GM19397 (cell line): ENCODE data around the gene ANKRD33B.
A peak's percentile ranks its signal among the peaks of the same experiment; 100 is the strongest.
"Not testable (repeated sequence)": the region's sequence is repeated elsewhere in the genome, so short reads cannot be mapped to it uniquely, and the experiment has no call there.

Source experiments
- ATAC-seq: cut with Tn5 transposase; IDR thresholded peaks from one replicate; pipeline ENCODE4 v1.9.1; 2021; ENCODE audit warnings: mild to moderate bottlenecking, moderate library complexity; ENCODE audit not compliant: unreplicated experiment

The ANKRD33B gene

DNA sequence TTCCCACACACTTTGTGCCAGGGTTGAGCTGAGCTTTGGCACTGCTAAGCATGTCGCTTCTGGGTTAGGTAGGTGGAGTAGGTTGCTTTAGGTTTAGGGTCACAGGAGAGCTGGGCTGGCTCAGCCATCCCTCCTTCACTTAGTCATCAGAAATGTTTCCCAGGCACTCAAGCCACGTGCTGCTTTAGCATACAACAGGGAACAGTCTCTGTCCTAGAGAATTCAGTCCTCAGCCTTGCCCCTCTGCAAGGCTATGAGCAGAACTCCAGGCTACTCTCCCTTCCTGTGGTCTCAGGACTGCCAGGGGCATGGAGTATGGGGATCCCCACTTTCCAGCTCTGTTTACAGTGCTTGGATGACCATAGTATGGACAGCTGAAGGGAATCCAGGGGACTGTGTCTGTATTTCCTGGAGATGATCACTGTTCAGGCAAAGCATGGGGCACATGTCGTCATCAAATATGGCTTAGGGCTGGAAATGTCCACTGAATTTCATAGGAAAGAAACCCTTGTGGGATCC lies 7.5 kb upstream of the ANKRD33B start:
- no peak for ATAC-seq

DNA sequence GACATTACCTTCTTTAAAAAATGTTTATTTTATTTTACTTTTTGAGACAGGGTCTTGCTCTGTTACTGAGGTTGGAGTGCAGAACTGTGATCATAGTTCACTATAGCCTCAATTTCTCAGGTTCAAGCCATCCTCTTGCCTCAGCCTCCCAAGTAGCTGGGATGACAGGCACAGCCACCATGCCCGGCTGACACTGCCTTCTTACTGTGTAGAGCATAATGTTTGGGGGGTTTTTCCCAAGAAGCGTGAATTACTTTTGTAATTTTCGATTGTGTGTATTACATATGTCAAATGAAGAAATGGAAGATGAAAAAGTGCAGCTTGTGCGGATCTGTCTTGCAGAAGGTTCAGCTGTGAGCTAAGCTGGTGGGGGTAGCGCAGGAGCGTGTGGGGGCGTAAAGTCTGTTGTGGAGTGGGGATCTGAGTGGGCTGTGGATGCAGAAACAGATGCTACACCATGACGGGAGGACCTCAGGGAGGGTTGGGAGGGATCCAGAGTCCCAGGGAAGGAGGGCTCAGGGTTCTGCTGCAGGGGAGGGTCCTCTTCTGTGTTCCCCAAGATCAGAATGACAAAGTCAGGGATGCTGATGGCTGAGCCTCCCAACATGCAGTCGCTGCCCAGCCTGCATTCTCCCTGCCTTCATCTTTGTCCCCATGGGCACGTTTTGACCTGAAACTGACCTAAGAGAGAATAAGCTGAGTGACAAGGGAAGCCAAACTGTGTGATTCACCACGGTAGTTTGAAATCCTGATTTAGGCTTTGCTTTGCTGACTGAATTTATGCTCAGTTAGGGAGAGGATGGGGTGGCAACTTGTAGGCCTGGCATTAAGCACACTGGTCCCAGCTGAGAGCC lies 6.8 kb upstream of the ANKRD33B start:
- no peak for ATAC-seq

DNA sequence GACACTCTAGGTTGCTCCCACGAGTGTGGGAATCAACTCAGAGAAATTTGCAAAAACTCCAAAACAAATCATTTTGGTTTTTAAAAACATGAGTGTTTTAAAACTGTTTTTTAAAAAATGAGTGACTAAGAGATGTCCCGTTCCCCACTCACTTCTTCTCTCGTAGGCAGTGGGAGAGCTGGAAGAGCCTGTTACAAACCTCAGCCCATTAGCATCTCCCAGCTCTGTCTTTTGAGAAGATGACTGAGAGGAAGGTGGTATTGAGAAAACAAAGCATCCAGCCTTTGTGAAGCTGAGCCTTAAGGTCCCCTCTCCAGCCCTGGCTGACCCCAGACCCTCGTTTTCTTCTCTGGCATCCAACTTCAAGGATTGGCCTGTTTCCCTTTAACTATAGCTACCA lies 4.7 kb upstream of the ANKRD33B start:
- ATAC-seq = no peak

DNA sequence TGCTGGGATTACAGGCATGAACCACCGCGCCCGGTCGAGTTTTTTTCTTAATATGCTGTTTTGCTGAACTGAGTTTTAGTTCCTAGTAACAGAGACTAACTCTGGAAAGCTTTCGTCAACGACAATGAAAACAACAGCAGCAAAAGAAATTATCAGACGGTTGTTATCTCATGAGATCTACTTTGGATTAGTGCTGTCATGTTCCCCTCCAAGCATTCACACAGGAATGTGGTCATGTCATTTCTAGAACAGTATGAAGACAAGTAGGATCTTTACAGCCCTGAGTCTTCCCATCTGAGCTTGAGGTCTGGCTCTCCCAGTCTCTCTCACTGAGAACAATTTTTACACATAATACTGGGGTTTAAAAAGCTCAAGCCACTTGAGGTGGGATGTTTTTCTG lies 4.0 kb upstream of the ANKRD33B start:
- ATAC-seq = no peak

DNA sequence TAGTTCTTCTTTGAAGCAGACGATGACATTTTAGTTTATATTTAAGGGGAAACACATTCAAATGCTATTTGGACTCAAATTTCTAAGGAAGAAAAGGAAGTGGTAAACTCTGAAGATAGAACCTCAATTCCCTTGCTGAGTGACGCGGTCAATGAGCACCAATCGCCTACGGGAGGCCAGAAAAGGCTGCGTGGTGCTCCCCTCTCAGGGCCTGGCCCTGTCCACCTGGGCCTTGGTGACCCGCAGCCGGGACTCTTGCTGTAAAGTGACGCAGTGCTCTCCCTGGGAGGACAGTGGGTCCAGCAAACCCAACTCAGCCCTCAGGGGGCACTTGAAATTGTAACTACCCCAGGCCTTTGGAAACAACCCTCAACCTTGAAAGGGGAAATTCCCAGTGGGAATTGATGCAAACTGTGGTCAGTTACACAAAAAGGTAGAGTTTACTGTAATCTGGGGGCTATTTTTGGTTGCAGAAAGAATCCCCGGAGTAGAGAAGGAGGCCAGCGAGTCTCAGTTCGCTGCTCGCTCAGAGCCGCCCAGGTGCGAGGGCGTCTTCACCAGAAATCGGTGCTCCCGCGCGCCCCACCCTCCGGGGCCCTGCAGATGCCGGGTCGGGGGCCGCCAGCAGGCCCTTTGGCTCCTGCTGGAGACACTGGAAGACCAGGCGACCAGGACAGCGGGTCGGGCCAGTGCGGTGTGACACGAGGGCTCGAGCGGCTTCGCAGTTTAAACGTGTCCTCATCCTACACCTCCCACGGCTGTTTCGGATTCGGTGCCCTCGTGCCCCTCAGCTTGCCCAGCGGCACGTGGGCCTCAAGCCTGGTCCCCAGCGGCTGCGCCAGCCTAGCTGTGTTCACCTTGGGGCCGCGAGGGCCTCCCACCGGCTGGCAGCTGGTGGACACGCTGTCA lies 1.4 kb upstream of the ANKRD33B start:
- ATAC-seq = peak; percentile 20

DNA sequence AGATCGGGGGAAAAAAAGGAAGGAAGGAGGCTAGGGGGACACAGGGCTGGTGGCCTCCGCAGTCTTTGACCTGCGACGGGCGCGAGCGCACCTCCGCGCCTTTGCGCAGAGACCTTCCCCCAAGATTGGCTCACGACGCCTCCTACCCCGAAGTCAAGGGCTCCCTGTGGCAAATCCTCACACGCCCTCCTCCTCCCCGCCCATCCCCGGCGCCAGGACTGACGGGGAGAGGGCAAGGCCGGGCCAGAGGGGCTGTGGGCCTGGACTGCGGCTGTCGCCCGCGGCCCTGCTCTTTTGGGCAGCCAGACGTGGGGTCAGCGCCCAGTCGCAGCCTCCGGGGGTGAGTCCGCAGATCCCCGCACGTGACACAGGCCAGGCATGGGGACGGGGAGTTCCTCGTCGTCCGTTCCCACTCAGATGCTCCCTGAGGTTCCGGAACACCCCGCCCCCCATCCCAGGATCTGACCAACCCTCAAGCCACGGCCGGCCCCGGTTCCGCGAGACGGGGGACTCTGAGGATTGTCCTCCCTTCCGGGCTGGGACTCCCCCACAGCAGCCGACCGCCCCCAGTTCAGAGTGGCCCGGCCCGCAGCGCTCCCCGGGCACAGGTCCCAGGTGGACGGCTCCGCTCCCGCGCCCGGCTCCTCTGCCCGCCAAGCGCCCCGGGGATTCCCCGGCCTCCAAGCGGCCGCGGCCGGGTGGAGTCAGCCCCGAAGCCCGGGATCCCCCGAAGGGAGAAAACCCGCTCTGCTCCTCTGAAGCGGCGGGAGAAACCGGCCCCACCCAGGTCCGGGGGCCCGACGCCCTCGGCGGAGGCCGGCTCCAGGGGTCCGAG lies 543 bp upstream of the ANKRD33B start:
- ATAC-seq = peak; percentile 34

DNA sequence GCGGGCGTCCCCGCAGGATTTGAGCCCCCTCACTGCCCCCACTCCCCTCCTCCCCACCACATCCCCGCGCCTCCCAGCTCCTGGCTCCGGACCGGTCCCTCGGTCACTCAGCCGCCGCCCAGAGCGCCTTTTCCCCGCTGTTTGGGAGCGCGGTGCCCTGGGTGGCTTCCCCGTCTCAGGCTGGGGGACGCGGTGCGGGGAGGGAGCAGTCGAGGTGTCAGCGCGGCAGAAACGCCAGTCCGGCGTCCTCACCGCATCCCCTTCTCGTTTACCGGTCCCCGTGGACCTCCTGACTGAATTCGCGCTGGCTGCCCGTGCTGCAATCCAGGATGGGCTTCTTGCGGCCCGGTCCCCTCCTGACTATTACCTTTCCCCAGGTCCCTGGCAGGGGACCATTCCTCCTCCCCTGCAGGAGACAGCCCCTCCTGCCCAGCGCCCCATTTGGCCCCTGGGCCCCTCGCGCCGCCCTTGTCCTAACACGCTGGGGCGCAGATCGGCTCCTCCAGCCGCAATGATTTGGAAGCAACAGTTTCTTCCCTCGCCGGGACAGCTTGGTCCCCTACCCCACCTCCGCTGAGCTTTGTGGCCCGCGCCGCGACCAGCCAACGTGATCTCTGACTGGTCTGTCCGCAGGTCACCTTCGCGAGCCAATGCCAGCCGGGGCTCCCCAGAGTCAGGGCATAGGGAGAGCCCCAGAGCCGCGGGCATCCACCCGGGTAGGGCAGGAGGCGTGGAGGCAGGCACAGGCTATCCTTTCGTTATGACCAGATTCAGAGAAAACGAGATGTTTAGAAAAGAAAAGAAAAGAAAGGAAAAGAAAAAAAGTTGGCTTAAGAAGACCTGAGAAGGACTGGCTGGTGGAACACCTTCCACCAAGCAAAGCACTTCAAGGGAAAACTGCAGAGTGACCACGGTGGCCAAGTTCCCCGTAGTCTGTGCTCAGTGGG lies 1.2 kb downstream of the ANKRD33B start:
- ATAC-seq = no peak

DNA sequence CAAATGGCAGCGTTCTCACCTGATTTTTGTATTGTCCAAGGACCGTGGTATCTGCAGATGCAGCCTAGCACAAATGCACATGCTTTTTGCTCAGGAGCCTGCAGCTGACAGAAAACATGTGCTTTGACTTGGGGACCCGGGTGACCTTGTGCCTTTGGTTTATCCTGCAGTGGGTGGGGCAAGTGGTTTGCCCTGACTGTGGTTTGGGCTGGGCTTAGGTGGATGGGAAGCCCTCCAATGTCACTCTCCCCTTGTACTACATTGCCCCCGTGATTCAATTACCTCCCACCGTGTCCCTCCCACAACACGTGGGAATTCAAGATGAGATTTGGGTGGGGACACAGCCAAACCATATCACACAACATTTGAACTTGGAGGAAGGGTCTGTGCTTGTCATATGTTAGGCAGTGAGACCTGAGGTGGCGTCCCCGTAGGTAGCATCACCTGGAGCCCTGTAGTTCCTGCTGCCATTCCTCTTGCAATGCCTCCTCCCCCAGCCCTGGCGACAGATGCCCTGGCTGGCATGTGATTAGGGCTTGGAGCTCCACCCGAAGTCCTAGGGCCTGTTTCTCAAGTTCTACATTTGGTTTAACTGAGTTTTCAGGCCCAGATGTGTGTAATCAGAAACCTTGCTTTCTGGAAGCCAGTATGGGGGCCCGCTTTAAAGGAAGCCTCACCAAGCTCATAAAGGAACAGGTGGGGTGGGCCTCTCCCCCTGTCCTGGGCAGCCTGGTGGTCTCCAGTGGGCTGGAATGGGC lies 2.1 kb downstream of the ANKRD33B start:
- no peak for ATAC-seq

DNA sequence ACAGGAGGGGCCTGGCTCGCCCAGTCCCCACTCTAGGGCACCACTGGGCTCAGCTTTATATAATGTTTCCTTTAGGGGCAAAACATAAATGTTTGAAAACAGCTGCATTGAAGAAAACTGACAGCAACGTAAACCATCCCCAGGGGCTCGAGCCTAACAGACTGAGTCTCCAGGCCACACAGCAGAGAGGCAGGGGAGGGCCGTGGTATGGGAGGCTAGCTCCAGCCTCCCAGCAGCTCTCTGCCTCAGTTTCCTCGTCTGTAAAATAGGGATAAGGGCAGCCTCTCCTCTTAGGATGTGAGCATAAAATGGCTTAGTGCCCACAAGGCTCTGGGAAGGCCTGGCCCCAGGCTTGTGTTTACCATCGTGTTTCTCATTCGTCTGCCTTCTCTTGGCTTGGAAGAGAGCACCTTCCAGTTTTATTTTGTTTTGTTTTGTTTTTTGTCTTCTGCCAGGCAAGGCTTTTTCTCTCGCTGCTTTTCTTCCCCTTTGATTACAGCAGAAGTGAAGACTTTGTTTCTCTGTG lies 2.7 kb downstream of the ANKRD33B start:
- ATAC-seq = no peak

DNA sequence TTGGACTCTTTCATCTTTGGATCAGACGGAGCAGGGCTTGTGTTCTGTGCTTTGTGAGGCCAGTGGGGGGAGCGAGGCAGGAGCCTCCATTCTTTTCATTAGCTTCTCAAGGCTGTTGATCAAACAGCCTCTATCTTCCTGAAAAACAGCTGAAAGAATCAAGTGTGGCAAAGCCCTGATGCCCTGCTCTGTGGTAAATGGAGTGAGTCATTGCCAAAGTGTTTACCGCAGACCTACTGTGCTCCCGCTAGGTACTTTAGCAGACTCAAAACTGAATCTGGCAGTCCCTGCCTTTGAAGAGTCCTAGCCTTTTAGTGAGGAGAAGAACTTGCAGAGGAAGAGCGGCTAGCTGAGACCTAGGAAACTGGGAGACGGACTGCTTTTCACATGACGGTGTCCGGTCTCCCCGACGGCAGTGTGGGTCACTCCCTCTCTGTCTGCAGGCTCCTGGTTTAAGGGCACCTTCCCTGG lies 3.3 kb downstream of the ANKRD33B start:
- ATAC-seq = no peak

DNA sequence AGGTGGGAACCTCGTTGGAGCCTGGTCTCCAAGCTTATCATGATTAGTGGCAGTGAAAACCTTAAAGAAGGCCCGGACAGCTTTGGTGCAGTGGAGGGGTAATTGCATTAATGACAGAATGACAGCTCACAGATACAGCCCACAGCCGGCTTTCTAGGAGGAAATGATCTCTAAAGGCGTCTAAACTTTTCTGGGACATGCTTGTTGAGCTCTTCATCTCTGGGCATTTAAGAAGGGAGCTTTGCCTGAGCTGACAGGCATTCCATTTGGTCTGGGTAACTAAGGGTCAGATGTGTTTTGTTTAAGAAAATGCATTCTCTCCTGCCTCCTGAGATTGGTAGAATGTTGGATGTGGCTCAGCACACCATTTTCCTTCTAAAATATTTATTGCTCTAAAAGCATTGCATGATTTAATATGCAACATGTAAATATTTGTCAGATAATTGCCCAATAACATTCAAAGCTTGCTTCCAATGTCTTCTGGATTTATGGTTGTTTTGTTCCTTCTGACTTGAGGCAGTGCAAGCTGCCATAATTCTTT lies 4.0 kb downstream of the ANKRD33B start:
- ATAC-seq = no peak

DNA sequence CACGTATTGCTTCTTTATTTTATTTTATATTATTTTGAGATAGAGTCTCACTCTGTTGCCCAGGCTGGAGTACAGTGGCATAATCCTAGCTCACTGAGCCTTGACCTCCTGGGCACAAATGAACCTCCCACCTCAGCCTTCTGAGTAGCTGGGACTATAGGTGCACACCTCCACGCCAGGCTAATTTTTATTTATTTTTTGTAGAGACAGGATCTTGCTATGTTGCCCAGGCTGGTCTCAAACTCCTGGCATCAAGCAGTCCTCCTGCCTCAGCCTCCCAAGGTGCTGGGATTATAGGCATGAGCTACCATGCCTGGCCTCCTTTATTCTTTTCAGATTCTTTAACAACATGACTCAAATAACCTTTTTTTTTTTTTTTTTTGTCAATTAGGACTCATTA lies 6.7 kb downstream of the ANKRD33B start:
- not testable (repeated sequence) for ATAC-seq

DNA sequence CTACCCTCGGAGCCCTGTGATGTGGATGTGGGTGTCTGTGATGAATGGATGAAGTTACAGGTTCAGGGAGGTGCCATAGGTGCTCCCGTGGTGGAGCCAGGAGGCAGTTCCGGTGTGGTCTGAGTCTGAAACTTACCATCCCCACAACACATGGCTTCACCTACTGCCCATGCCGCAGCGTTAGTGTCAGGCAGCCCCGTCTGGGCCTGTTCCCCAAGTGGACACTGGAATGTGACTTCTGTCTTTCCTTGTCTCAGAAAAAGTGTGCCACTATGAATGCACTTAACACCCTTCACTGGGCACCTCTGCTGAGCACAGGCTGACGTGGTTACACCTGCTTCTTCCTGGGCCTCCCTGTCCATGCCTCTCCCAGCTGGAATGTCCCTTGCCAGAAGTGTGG lies 8.6 kb downstream of the ANKRD33B start:
- no peak for ATAC-seq

DNA sequence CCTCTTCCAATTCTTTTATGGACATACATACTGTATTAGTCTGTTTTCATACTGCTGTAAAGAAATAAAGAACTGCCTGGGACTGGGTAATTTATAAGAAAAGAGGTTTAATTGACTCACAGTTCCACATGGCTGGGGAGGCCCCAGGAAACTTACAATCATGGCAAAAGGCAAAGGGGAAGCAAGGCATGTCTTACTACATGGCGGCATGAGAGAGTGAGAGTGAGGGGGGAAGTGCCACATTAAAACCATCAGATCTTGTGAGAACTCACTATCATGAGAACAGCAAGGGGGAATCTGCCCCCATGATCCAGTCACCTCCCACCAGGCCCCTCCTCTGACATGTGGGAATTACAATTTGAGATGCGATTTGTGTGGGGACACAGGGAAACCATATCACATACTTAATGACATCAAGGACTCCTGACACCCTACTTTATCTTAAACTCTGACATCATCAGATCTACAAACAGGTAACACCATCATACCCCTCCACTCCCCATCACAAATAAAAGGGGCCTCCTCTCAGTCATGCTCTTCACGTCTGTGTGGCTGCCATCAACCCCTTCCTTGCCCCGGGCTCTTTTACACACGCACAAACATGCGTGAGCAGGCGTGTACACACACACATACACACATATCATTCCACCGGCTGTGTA lies 9.7 kb downstream of the ANKRD33B start:
- no peak for ATAC-seq

DNA sequence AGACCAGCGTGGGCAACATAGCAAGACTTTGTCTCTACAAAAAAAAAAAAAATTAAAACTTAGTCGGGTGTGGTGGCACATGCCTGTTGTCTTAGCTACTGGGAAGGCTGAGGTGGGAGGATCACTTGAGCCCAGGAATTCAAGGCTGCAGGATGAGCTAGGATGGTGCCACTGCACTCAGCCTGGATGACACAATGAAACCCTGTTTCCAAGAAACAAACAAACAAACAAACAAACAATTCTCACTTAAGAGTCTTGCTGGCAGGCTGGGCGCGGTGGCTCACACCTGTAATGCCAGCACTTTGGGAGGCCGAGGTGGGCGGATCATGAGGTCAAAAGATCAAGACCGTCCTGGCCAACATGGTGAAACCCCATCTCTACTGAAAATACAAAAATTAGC lies 11.0 kb downstream of the ANKRD33B start:
- not testable (repeated sequence) for ATAC-seq

DNA sequence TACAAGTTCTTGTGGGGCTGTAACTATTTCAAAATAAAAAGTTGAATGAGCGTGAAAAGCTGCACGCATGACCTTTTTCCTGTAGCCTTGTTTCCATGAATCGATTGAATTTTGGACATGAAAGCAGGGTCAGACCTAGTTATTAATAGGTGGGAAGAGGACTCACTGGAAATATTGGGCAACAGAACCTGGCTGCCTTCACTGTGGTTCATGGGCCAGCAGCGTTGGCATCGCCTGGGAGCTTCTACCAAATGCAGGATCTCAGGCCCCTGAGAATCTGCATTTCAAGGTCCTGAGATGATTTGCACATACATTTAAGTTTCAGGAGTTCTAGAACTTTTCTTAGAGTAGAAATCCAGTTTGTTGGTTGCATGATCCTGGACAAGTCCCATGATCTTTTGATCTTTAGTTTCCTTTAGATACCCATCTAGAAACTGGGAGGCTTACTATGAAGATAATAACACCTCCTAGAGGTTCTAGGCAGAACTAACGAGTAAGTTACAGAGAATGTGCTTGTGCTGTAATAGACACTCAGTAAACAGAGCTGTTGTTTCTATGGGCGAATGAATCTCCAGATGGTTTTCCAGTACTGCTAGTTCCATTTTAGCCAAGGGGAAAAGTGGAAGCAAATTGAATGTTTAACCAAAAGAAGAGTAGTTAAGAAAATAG lies 12.4 kb downstream of the ANKRD33B start:
- no peak for ATAC-seq

DNA sequence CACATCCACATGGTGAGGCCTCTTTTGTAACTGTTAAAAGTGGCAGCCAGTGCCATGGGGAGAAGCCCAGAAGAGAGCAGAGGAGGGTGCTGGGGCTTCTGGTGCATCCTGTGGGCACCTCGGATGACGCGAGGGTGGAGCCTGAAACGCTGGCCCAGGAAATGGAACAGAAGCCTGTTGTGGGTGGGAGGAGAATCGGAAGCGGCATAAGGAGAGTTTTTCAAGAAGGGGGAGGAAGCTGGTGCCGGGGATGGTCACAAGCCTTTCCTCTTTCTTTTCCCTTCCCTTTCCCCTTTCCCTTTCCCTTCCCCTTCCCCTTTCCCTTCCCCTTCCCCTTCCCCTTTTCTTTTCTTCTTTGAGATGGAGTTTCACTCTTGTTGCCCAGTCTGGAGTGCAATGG lies 12.9 kb downstream of the ANKRD33B start:
- no peak for ATAC-seq
